ENCODE data around the gene FKRP.
"Not testable (repeated sequence)": the region's sequence is repeated elsewhere in the genome, so short reads cannot be mapped to it uniquely, and the experiment has no call there.

Gene FKRP, protein sequence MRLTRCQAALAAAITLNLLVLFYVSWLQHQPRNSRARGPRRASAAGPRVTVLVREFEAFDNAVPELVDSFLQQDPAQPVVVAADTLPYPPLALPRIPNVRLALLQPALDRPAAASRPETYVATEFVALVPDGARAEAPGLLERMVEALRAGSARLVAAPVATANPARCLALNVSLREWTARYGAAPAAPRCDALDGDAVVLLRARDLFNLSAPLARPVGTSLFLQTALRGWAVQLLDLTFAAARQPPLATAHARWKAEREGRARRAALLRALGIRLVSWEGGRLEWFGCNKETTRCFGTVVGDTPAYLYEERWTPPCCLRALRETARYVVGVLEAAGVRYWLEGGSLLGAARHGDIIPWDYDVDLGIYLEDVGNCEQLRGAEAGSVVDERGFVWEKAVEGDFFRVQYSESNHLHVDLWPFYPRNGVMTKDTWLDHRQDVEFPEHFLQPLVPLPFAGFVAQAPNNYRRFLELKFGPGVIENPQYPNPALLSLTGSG

GRCh38 chr19:46745521-46746280 lies at the start of gene FKRP:
Gene FKRP, plus strand, starts transcription at chr19:46746057. Its CDS starts 9,394 bp downstream, at chr19:46755451.
- peak in 1 of 2 donors; percentile 45 for DNase-seq

DNA sequence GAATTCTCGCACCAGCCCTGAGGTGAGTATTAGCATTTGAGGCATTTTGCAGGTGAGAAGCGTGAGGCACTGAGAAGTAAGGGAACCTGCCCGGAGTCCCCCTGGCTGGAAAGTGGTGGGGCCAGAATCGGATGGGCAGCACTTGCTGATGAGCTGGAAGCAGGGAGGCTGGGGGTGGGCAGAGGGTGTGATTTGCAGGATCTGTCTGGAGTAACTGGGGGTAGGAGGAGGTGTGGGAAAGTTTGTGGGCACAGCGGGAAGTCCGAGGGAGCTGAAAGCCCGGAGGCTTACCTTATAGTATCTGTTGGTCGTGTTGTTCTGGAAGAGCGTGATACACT lies 49.0 kb upstream of the FKRP start:
- no peak for DNase-seq

DNA sequence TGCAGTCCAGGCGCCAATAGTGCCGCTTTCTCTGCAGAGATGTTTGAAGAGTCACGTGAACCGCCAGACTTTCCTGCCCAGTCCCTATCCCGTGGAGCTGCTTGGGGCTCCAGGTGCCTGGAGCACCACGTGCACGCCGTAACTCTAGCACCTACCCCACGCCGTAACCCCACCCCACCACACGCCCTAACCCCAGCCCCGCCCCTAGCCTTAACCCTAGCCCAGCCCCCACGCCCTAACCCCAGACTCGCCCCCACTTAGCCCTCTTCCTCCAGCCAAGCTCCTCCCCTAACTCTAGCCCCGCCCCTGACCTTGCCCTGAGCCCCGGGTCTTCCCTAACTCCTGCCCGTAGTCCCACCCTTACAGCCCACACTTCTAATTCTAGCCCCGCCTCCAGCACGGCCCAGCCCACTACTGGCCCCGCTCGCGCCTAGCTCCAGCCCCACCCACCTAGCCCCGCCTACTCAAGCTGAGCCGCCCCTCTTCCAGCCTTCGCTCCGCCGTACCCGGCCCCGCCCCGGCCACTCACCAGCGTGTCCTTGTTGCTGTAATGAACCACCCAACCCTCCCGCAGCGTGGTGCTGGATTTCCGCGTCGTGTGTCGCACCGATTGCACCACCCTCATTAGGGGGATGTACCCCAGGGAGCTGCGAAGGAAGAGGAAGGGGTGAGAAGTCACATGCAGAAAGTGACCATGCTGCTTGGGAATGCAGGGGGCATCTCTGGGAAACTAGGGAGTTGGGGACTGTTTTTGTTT lies 48.5 kb upstream of the FKRP start:
- peak in 1 of 2 donors; percentile 19 for DNase-seq

DNA sequence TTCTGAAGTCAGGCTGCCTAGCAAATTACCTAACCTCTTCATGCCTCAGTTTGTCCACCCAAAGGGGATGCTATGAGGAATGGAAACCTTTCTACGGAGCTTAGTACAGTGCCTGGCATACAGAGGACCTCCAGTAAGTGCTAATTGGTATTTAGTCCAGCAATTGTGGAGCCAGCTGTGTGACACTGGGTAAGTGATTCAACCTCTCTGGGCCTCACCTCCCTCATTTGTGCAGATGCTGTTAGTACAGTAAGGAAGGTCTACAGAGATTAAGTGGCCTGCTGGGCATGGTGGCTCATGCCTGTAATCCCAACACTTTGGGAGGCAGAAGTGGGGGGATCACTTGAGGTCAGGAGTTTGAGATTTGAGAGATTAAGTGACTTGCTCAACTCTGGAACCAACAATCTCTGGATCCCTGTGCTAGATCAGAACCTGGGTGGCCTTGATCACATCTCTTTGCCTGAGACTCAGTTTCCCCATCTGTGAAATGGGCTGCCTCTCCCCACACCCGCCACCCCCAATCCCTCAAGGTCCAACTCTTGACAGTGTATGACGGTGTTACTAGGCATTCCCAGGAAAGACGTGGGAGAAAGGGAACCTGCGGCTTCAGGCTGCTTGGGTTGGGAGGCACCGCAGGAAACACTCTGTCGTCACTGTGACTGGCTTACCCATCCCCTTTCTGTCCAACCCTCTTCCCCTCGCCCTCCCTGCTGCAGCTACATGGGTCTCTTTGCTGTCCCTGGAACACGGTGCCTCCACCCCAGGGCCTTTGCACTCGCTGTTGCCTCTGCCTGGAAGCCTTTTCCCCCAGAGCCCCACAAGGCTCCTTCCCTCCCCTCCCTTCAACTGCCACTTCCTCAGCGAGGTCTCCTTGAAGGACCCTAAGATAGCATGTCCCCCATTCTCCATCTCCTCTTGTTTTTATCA lies 47.2 kb upstream of the FKRP start:
- no peak for DNase-seq

DNA sequence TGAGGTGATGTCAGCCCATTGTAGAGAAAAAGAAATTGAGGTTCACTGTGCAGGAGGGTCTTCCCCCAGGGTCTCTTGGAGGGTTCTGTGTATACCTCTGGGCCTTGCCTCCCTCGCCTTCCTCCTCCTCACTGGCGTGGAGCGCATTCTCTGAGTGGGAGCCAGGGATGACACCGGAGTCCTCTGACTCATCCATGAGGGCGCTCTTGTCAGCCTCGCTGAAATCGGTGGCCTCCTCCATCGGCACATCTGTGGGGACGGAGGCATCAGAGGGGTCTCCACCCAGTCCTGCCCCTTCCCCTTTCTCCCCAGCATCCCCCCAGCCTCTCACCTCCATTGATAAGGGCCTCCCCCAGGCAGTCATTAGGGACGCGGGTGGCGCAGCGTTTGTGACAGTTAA lies 45.2 kb upstream of the FKRP start:
- DNase-seq, result no peak

GRCh38 chr19:46704379-46705076 lies 41.3 kb upstream of the FKRP start:
- peak; percentile 79 to 86 for DNase-seq

GRCh38 chr19:46710687-46711086 lies 35.2 kb upstream of the FKRP start:
- DNase-seq, result peak in 1 of 2 donors; percentile 22

GRCh38 chr19:46712768-46713338 lies 33.0 kb upstream of the FKRP start:
- DNase-seq, result not testable (repeated sequence)

- DNase-seq, result peak; percentile 85 to 90
These were observed 31.9 kb upstream of the FKRP start for GRCh38 chr19:46713781-46714443.

- peak; percentile 84 to 90 for DNase-seq
These were observed 31.3 kb upstream of the FKRP start for GRCh38 chr19:46714444-46715106.

GRCh38 chr19:46715620-46715974 lies 30.3 kb upstream of the FKRP start:
- DNase-seq, result peak in 1 of 2 donors; percentile 41

GRCh38 chr19:46715975-46716671 lies 29.7 kb upstream of the FKRP start:
- DNase-seq, result peak in 1 of 2 donors; percentile 24

DNA sequence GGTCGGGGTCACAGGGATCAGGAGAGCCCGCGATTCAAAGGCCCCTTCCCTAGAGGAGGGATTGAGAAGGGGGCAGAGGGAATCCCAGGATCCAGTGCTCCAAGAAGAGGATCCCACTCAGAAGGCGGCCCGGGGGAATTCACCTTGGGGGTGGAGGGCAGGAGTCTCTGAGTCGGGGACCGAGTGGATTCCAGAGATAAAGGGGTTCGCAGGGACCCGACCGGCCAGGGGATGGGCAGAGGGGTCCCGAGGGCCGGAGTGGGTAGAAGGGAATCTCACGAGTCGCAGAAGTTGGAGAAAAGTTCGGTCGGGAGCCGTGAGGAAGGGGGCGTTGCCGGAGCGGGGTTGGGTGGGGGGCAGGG lies 29.2 kb upstream of the FKRP start:
- DNase-seq, result no peak

GRCh38 chr19:46717034-46717715 lies 28.7 kb upstream of the FKRP start, which contains the start of gene PRKD2:
Gene PRKD2, minus strand, starts transcription at chr19:46717114. Its CDS starts 744 bp downstream, at chr19:46716370.
- DNase-seq, result peak; percentile 85 to 90

- DNase-seq, result peak; percentile 32 to 54
These were observed 28.1 kb upstream of the FKRP start for GRCh38 chr19:46717716-46718143.

DNA sequence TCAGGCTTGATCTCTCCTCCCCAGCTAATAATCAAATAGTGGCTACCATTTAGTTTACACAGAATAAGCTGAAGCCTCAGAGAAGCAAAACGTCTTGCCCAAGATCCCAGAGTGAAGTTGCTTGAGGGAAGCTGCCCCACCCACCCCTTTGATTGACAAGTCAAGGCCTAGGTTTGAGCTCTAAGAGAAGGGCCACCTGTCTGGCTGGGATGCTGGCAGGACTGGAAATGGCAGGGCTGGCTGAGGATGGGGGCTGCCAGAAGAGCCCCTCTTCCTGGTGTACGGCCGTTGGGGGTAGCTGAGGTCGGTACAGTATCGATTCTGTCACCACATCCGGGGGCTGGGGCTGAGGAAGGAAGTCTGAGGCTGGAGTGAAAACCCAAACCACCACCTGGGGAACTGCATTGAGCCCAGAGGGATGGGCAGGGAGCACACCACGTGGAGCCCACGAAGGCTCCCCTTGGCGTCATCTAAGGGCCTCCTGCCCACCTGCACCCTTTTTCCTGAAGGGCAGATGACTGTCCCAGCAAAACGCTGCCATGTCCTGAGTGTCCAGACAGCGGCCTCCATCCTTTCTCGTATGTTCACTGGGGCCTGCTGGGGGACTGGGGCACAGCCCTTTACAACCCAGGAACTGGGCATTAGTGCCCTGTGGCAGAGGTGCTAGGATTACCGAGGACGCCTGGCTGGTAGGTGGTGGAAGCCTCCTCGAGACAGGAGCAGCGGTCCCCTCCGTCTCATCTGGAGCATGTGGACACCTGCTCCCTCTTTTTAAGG lies 27.5 kb upstream of the FKRP start:
- peak; percentile 63 to 78 for DNase-seq

DNA sequence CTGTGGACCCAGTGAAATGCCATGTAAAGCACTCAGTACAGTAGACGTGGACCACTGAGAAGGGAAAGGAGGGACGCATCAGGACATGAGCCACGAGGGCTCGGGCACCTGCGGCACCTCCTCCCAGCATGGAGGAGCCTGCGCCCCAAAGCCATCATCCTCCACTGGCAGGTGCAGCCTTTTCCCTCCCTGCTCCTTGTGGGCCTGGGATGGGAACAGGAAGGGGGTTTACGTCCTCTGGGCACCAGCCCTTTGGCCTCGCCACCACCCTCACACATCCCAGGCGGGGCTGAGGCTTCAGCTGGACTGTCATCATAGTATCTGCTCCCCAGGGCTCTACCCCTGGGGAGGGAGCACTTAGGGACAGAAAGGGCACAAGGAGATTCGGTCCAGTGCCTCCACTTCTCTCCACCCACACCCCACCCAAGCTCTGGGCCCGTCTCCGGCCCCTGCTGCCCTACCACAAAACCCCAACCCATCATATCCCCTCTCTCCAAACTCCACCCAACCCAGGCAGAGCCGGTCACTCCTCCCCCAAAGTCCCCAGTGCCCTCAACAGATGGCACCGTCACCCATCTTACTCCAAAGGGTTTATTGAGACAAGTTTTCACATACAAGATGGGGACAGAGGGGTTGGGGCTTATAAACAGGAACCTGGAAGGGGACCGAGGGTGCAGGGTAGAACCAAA lies 26.8 kb upstream of the FKRP start:
- peak in 1 of 2 donors; percentile 35 for DNase-seq

All from CD4-positive, alpha-beta T cell treated with Interferon alpha-2 for 1 hour (primary cell).